ENCODE results near the gene RPL12. TPM values are rescaled to one million over a fixed set of nuclear protein-coding genes. Genes with fewer than 3 reads are reported as not detected.

The RPL12 gene
- total and polyA plus RNA-seq, 9 of the 15 experiments (the other 6 are each of a cell fraction or from before 2014, with no cell fraction given): 1,614 to 4,558 (median 2,531) TPM

- TF ChIP-seq REST (IDR thresholded peaks at IDR 0.05; ENCODE audit: borderline replicate concordance) (no peak), REST (CRISPR knock-in tag; IDR thresholded peaks at IDR 0.05; ENCODE audit: low read depth) (no peak), TCF3 (CRISPR knock-in tag; IDR thresholded peaks at IDR 0.05) (no peak), POLR2AphosphoS5 (IDR thresholded peaks at IDR 0.05; ENCODE audit: control insufficient read depth, insufficient read depth, low read depth, low read length) (peak; percentile 55; the same call in 1 of the 2 replicates), RNF2 (IDR thresholded peaks at IDR 0.05) (no peak), ZNF263 (CRISPR knock-in tag; IDR thresholded peaks at IDR 0.05; ENCODE audit: borderline replicate concordance) (no peak), TCFL5 (CRISPR knock-in tag; conservative IDR thresholded peaks at IDR 0.05) (no peak), CCAR2 (IDR thresholded peaks at IDR 0.05; ENCODE audit: low read depth, low read length) (no peak), TCF15 (CRISPR knock-in tag; IDR thresholded peaks at IDR 0.05) (no peak), MCM5 (IDR thresholded peaks at IDR 0.05; ENCODE audit: low read depth) (no peak), KDM5B (IDR thresholded peaks at IDR 0.05; ENCODE audit: insufficient replicate concordance, low read depth, low read length) (peak; percentile 68), HMG20B (CRISPR knock-in tag; IDR thresholded peaks at IDR 0.05) (no peak), POLR2G (IDR thresholded peaks at IDR 0.05; ENCODE audit: low read depth, low read length) (peak; percentile 41; the same call in 1 of the 2 replicates)
Measured at GRCh38 chr9:127445851-127446712, 5.1 kb downstream of the RPL12 start (continued).

Measured in K562 (cell line).